HT1080 (cell line): ENCODE data around the gene GPR63. TPM values are rescaled to one million over a fixed set of nuclear protein-coding genes. Genes with fewer than 3 reads are reported as not detected.

Source experiments
- DNase-seq: peaks from one replicate; pipeline ENCODE4 v3.0.0-alpha.2; 2015; ENCODE audit warnings: low read depth
- polyA plus RNA-seq, 2 experiments: library from polyadenylated mRNA; depleted of rRNA; stranded (reverse); fragments of >200 nt; gene quantifications; 2 replicates each; pipeline ENCODE4 v1.2.3, GENCODE V29; 2015
- total RNA-seq: library from RNA; depleted of rRNA; stranded (reverse); fragments of >200 nt; shearing (Covaris generic); gene quantifications from 2 replicates; pipeline ENCODE4 v1.2.3, GENCODE V29; 2014; rRNA removed

GPR63 gene, protein sequence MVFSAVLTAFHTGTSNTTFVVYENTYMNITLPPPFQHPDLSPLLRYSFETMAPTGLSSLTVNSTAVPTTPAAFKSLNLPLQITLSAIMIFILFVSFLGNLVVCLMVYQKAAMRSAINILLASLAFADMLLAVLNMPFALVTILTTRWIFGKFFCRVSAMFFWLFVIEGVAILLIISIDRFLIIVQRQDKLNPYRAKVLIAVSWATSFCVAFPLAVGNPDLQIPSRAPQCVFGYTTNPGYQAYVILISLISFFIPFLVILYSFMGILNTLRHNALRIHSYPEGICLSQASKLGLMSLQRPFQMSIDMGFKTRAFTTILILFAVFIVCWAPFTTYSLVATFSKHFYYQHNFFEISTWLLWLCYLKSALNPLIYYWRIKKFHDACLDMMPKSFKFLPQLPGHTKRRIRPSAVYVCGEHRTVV
- total RNA-seq, result 1.3 and 1.9 TPM in 2 replicates
- polyA plus RNA-seq (2015; cell fraction: cytosol; rRNA removed), result 2.5 and 3.1 TPM in 2 replicates
- 4.2 and 4.7 TPM in 2 replicates for polyA plus RNA-seq (2015; cell fraction: nucleus; rRNA removed)

DNA sequence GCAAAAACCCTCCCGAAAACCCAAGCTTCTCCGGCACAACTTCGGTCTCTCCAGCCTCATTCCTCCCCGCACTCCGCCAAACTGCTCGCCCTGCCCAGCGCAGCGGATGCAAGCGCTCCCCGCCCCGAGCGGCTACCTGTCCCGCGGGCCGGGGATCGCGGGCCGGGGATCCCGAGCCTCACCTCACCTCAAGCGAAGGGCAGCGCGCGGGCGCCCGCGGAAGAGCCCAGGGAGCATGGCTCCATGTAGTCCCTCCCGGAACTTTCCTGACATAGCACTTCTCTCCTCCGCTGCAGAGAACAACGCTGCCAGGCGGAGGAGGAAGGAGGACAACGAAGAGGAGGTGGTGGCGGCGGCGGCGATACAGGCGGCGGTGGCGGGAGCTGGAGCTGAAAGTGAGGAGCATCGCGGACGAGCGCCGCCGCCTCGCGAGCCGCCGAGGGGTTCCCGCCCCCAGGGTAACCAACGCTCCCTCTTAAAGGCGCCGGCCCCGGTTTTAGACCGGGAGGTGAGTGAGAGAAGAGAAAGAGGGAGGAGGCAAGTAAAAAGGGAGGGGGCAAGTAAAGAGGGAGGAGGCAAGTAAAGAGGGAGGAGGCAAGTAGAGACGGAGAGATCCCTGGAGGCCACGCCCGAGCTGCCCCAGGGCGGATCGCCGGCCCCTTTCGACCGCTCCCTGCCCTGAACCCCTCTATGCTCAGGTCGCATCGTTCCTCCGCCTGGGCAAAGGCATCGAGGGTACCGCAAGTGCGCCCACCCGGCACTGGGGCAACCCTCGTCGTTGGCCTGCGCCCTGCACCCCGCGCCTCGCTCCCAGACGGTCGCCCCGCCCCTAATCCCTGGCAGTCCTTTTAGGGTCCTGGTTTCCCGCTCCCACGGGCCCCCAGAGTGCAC, at the start of gene GPR63:
GPR63 (minus strand) TSS at position 397 of the 891 bp plus-strand sequence. CDS start 37,746 bp downstream, outside the sequence.
- DNase-seq, result peak; percentile 92

DNA sequence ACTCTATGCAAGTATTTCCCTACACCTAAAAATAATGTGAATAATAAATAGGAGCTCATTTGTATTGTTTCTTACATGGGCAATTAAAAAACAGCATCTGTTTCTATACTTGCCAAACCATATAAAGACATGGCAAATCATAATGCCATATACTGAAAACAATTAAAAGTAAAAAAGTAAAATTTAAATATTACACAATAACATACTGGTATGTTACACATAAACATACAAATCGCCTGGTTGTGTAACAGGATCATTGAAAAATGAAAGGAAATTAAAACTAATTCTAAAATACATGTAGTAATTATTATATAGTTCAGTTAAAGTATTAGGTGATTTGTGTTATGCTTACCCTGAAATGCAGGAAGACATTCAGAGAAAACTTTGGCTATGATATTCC, 49.2 kb upstream of the GPR63 start:
- DNase-seq, result no peak

DNA sequence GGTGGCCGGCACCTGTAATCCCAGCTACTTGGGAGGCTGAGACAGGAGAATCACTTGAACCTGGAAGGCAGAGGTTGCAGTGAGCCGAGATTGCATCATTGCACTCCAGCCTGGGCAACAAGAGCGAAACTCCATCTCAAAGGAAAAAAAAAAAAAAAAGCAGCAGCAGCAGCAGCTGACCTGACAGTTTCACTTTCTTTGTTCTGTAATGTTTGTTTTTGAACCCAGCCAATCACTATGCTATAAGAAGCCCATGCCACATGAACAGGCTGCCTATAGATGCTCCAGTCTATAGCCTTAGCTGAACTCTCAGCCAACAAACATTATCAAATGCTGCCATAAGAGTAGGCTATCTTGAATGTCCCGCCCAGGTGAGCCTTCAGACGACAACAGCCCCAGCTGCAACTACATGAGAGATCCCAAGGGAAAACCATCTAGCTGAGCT, 47.9 kb upstream of the GPR63 start:
- peak; percentile 17 for DNase-seq

DNA sequence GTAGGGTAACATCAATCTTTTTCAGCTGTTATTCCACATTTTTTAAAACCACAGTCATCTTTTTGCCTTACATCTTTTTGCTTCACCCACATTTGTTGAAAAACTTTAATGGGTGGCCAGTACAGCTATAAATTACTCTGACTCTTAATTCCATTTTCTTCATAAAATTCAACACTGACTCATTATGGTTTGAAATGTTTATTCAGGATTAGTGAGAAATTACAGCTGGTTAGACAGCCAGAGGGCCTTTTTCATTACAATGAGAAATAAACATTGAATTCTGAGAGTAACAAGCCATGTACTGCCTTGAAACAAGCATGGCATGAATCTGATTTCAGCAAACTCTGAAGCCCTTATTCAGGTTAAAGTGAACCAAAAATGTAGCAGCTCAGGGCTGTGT, 40.9 kb upstream of the GPR63 start:
- DNase-seq, result no peak

DNA sequence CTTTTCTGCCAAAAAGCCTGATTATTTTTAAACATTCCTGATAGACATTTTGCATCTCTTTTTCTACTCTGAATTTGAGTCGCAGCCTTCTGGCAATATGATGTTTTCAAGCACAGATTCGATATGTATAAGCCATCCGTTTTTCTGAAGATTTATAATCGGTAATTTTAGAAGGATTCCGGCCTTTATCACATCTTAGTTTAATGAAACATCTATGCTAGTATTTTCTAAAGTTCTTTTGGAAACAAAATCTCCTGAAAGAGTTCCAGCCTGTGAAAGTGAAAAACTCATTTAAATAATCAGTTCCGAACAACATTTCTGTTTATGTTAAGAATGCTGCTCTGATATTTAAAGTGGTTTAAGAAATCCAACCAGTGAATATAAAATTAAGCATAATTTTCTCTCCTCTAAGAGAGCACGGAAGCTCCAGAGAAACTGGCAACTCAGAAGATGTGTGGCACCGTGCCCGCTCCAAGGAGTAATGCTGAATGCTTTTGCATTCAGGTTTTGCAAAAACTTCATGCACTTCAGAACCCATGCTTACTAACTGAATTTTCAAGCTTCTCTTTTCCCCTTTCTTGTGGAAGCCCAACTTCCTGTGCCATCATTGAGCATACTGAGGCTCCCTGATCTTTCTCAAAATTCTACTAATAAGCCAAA, 39.7 kb upstream of the GPR63 start:
- DNase-seq, result no peak

DNA sequence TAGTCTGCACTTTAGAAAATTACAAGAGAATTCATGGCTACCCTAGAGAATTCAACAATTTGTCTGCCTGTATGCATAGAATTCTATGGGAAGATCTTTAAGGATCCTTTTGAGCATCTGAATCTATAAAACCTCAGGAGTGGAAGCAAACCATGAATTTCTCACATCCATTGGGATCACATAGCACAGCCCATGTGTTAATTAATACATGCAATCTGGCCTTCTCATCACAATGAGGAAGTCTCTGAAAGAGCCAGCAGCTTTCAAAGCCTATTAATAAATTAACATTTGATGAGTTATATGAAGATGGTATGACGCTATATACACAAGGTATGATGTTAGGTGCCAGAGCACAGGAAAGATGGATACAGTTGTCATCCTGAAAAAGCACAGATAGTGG, 35.7 kb upstream of the GPR63 start:
- no peak for DNase-seq

DNA sequence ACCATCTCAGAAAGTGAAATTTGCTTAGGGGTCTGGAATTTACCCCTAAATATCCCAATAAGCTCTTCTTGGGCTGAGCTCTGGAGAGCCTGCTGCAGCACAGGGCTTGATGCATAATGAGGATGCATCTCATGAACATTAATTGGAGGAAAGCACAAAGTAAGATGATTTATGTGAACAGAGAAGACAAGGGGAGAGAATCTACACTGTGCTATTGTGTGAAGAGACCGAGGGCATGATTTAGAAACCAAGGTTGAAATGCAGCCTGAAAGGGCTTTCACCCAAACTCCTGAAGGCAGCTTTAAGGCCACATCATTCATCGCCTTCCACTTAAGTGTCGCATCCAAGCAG, 27.8 kb upstream of the GPR63 start:
- DNase-seq, result no peak

DNA sequence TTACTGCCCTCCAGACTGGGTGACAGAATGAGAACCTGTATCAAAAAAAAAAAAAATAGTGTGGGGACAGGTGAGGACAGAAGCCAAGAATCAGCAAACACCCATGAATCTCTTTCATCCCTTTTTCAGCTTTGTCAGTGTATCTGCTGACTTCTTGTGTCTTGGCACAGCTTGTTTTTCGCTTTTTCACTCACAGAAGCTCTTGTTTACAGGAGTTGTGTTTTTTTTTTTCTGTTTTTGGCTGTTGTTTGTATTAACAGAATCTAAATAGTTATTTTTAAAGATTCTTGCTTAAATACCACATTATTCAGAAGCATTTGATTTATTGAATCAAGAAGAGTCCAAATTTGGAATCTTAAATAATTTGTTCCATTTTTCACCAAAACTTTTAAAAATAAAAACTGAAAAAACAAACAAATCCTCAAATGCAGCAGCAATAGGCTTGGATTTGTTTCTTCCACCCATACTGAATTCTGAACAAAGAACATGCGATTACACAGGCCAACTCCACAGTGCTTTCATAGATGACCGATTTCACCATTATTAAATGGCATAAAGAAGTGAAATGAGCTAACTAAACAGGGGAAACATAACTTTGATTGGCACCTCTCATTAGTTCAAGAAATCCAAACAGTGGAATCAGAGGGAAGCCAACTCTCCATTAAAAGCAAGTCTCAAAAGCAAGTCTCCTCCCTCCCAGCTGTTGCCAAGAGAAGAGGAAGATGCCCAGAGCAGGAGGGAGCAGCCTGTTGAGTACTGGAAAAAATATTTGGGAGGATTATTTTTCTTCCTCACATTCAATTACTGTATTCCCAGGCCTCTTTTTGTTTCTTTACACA, 27.2 kb upstream of the GPR63 start:
- DNase-seq, result no peak

DNA sequence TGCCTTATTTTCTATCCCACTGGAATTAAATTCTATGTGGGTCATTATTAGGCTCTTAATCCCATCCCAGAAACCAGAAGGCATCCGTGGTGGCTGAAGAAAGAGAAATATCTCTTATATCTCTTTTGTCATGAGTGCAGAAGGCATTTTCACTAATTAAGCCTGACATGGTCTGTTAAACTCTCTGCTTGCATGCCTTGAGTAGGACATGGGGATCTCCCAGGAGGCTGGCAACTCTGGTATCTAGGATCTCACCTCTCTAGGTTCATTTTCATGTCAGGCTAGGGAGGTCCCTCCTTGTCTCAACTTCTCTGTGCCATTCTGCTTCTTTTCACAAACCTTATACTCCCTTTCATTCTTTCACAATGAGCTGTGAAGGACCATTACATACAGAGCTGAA, 25.3 kb upstream of the GPR63 start:
- no peak for DNase-seq

DNA sequence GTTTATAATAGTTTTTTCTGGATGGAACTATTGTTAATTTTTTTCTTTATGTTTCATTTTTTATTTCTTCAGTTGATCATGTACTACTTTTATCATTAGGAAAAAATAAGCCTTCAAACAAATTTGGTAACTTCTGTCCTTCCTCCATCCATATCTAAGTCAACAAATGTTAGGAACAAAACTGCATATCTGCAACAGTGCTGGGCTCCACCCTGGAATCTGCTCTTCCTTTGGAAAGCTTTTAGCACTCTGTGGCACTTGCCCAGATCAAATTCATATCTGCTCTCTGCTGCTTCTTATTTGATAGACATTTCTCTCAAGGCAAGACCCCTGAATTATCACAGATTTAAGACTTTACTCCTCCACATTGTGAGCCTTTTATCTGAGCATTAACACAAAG, 24.3 kb upstream of the GPR63 start:
- no peak for DNase-seq

DNA sequence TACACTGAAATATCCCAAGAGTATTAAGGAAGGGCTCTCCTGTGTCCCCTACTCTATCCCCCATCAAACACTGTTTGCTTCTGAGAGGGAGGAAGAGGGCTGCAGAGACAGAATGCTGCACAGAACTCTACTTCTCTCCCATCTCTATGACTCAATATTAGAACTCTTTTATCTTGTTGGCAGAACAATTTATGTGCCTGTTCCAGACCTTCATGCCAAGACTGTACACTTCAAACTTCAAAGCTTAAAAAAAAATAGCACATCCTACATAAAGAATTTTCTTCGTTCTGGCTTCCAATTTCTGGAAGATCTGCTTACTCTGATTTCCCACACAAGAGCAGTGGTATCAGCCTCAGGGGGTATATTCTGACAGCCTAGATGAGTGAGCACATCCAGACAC, 19.6 kb upstream of the GPR63 start:
- DNase-seq, result no peak

DNA sequence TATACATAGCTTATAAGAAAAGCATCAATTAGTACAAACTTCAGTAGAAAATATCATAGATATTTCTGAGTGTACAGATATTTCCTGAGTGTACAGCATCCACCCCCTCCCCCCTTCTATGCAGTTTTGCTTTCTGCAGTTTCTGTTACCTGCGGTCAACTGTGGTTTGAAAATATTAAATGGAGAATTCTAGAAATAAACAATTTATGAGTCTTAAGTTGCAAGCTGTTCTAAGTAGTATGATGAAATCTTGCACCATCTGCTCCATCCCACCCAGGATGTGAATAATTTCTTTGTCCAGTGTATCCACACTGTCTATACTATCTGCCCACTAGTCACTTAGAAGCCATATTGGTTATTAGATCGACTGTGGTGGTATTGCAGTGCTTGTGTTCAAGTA, 15.8 kb upstream of the GPR63 start:
- DNase-seq, result no peak

DNA sequence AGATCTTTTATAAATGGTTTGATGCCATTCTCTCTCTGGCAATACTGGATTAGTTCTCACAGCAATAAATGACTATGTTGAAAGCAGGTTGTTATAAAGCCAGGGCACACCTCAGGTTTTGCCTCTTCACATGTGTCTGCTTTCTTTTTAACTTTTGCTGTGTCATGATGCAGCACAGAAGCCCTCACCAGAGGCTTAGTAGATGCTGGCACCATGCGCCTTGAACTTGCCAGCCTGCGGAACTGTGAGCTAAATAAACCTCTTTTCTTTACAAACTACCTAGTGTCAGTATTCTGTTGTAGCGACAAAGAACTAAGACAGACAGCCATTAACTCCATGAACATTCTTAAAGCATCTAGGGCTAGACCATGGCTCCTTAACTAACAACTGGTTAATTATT, 15.3 kb upstream of the GPR63 start:
- no peak for DNase-seq

DNA sequence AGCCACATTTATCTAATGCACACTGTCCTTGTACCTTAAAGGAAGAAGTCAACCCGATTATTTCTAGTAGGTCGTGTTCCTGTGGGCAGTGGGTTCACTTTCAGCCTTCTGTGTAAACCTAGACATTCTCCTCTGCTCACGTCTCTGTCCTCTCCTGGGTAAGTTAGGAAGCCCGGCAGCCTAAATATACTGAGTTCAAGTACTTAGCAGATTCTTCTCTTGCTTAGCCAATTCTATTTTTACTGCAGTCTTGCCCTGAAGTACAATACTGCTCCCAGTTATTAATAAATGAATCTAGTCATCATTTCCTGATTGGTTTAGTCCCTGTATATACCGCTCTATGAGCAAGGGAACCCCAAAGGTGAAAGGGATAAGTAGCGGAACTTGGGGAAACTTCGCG, 14.6 kb upstream of the GPR63 start:
- DNase-seq, result no peak

DNA sequence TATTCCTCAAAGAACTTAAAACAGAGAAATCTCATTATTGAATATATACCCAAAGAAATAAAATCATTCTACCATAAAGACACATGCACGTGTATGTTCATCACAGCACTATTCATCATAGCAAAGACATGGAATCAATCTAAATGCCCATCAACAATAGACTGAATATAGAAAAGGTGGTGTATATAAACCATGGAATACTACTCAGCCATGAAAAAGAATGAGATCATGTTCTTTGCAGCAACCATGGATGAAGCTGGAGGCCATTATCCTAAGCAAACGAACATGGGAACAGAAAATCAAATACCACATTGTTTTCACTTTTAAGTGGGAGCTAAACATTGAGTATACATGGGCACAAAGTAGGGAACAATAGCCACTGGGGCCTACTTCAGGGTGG, 12.3 kb upstream of the GPR63 start:
- no peak for DNase-seq

DNA sequence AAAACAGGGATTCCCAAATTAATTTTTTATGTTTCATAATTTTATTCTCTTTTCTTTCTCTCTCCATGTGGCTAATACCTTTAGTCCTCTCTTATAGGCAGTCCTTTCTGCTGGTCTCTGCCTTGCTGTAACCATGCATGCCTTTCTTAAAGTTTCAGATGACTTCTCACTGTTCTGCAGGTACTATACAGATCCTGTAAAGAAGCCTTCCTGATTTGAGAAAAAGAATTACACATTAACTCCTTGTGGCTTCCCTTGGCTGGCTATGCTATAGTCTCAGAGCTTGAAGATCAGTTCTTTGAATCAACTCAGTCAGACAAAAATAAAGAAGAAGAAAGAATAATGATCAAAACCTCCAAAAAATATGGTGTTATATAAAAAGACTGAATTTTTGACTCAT, 7.3 kb upstream of the GPR63 start:
- no peak for DNase-seq

DNA sequence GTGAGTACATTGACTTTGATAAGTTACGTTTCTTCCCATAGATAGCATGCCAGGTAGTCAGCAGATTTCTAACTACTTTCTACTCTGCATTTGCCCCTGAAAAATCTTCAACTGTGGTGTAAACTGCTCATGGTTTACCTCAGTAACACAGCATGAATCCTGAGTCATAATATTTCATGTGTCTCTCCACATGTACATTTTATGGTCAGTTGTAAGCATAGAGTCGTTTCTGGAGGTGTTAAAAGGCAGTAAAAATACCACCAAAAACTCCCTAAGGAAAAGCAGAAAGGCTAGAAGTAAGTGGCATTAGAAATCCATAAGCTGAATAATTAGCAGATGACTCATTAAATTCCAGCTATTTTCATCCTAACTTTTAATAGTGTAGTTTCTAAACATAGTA, 4.1 kb upstream of the GPR63 start:
- DNase-seq, result no peak

DNA sequence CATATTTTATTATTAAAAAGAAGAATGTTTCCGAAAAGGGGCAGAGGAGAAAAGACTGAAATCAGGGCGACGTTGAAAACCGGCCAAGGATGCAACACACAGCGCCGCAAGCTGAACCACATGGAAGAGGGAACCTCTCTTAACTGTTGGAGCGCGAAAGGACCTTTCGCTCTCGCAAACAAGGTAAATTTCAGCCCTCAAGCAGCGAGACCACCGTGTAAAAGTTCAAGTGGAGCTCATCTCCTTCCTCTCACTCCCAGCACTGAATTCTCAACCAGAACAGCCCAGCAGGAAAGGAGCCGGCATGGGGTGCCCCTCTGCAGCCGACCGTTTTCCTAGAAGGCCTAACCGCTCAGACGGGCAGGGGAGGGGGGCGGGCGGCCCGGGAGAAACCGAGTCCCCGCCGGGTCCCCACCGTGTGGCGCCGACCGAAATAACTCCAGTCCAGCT, 621 bp downstream of the GPR63 start:
- peak; percentile 28 for DNase-seq

DNA sequence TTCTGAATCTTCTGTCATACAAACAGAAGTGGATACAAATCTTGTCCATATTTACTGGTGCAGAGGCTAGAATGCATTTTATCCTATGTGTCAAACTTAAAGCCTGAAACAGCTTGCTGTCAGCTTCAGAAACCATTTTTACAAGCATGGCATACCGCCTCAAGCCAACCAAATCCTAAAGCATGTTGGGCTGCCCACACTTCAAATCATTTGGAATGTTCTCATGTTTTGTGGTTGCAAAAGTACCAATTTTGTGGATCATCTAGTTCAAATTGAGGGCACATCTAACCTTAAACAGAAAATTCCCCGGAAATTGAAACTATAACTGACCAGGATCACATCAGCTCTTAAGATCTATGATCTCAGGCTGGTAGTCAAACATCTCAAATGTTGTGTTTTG, 3.2 kb downstream of the GPR63 start:
- no peak for DNase-seq

DNA sequence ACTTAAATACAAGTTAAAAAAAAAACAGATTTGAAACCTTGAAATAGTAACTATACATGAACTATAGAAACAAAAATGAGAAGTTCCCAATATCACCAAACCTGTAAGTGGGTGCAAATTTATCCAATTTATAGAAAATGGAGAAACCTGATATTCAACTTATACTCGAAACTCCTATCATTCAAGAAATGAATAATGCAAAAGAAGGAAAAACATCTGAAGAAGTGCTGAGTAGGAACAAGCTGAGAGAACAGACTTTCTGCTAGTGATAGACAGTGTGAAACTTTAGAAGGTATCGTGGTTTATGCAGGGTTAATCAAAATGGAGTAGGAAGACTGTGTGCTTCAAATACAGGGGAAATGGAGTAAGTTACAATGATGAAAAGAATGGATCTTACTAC, 4.5 kb downstream of the GPR63 start:
- no peak for DNase-seq

DNA sequence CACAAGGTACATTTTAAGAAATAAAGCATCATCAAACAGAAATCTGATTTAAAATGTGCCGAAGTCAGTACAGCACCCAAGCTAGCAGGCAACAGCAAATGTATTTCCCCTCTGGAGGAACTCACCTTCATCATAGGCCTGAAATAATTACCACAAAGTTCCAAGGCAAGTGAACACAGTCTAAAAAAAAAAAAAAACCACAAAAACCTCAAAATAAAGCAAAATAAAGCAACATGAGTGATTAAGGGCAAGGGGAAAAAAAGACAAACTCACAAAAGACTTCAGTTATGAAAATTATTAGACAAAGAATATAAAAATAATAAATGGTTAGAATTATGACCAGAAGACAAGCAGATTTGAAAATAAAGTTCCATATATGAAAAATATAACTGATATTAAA, 10.4 kb downstream of the GPR63 start:
- DNase-seq, result no peak
